Trophoblast cell (in vitro differentiated cells and primary cell): ENCODE measurements around the gene PTGFR. TPM values are rescaled to one million over a fixed set of nuclear protein-coding genes. Genes with fewer than 3 reads are reported as not detected.

Source experiments
- DNase-seq, 2 donors: peaks; one replicate each; pipeline ENCODE4 v3.0.0-alpha.2; 2016
- H2AFZ ChIP-seq: 2 replicates; pipeline ENCODE4 v1.6.1; 2013; ENCODE audit warnings: low read length, moderate library complexity, mild to moderate bottlenecking; ENCODE audit not compliant: insufficient read depth, poor library complexity
- H2AK5ac ChIP-seq: 2 replicates; pipeline ENCODE4 v1.6.1; 2013; ENCODE audit warnings: mild to moderate bottlenecking, low read length
- H2BK120ac ChIP-seq: 2 replicates; pipeline ENCODE4 v1.6.1; 2013; ENCODE audit warnings: low read length, mild to moderate bottlenecking, moderate library complexity; ENCODE audit not compliant: insufficient read depth, poor library complexity
- H2BK12ac ChIP-seq: 2 replicates; pipeline ENCODE4 v1.6.1; 2013; ENCODE audit warnings: mild to moderate bottlenecking, low read length, moderate library complexity
- H2BK5ac ChIP-seq: 2 replicates; pipeline ENCODE4 v1.6.1; 2013; ENCODE audit warnings: low read length, low read depth, moderate library complexity, mild to moderate bottlenecking; ENCODE audit not compliant: poor library complexity
- H3K14ac ChIP-seq: 2 replicates; pipeline ENCODE4 v1.6.1; 2013; ENCODE audit warnings: mild to moderate bottlenecking, low read length
- H3K18ac ChIP-seq: 2 replicates; pipeline ENCODE4 v1.6.1; 2013; ENCODE audit warnings: mild to moderate bottlenecking, low read length
- H3K23ac ChIP-seq: 2 replicates; pipeline ENCODE4 v1.6.1; 2013; ENCODE audit warnings: low read length
- H3K27ac ChIP-seq: 2 replicates; pipeline ENCODE4 v1.5.1; 2013; ENCODE audit warnings: low read depth, mild to moderate bottlenecking, inconsistent platforms, low read length, moderate library complexity
- H3K27me3 ChIP-seq: 2 replicates; pipeline ENCODE4 v1.6.1; 2013; ENCODE audit warnings: inconsistent platforms, mild to moderate bottlenecking, low read length, moderate library complexity; ENCODE audit not compliant: insufficient read depth
- H3K36me3 ChIP-seq, 2 experiments: 1 replicate in 1 of 2; 2 replicates in 1 of 2; pipeline ENCODE4 v1.6.1; 2013; ENCODE audit warnings: low read length in 2 of 2, mild to moderate bottlenecking in 2 of 2, moderate library complexity in 1 of 2; ENCODE audit not compliant: insufficient read depth in 2 of 2, control insufficient read depth in 1 of 2
- H3K4ac ChIP-seq: 2 replicates; pipeline ENCODE4 v1.6.1; 2013; ENCODE audit warnings: low read depth, mild to moderate bottlenecking, low read length, moderate library complexity
- H3K4me1 ChIP-seq, 2 experiments: 1 replicate in 1 of 2; 2 replicates in 1 of 2; pipeline ENCODE4 v1.6.1; 2013; ENCODE audit warnings: low read length in 2 of 2, mild to moderate bottlenecking in 2 of 2, moderate library complexity in 1 of 2; ENCODE audit not compliant: insufficient read depth in 2 of 2, control insufficient read depth in 1 of 2
- H3K4me2 ChIP-seq: 2 replicates; pipeline ENCODE4 v1.6.1; 2013; ENCODE audit warnings: inconsistent platforms, mild to moderate bottlenecking, low read length, moderate library complexity
- H3K4me3 ChIP-seq: 2 replicates; pipeline ENCODE4 v1.5.1; 2013; ENCODE audit warnings: mild to moderate bottlenecking, low read depth, low read length, inconsistent platforms
- H3K79me1 ChIP-seq: one replicate; pipeline ENCODE4 v1.6.1; 2013; ENCODE audit warnings: low read length
- H3K79me2 ChIP-seq: 2 replicates; pipeline ENCODE4 v1.6.1; 2013; ENCODE audit warnings: low read length, mild to moderate bottlenecking; ENCODE audit not compliant: control insufficient read depth, insufficient read depth, poor library complexity
- H3K9ac ChIP-seq: 2 replicates; pipeline ENCODE4 v1.6.1; 2013; ENCODE audit warnings: mild to moderate bottlenecking, low read length
- H3K9me3 ChIP-seq: 2 replicates; pipeline ENCODE4 v1.6.1; 2013; ENCODE audit warnings: low read depth, mild to moderate bottlenecking, control low read depth, inconsistent platforms, low read length; ENCODE audit not compliant: insufficient read depth
- H4K12ac ChIP-seq: 2 replicates; pipeline ENCODE4 v1.6.1; 2013; ENCODE audit warnings: low read depth, mild to moderate bottlenecking, low read length, moderate library complexity
- H4K8ac ChIP-seq: 2 replicates; pipeline ENCODE4 v1.6.1; 2013; ENCODE audit warnings: low read depth, mild to moderate bottlenecking, low read length, moderate library complexity
- H4K91ac ChIP-seq: one replicate; pipeline ENCODE4 v1.6.1; 2013; ENCODE audit warnings: low read depth, mild to moderate bottlenecking, low read length, moderate library complexity
- WGBS: extraction: QIAGEN DNeasy Blood & Tissue Kit; methylation state at CpG from one replicate; pipeline ENCODE4 v1.1.7; 2013; ENCODE audit warnings: missing lambda C conversion rate; ENCODE audit not compliant: insufficient read length, insufficient coverage; ENCODE audit errors: extremely low coverage; 5-methylcytosine and 5-hydroxymethylcytosine counted together
- polyA plus RNA-seq: library from polyadenylated mRNA; stranded (reverse); fragments of 200-250 nt; gene quantifications from 2 replicates; pipeline ENCODE4 v1.2.3, GENCODE V29; 2013

Gene PTGFR
- polyA plus RNA-seq, result 0.03 TPM in 2 replicates

DNA sequence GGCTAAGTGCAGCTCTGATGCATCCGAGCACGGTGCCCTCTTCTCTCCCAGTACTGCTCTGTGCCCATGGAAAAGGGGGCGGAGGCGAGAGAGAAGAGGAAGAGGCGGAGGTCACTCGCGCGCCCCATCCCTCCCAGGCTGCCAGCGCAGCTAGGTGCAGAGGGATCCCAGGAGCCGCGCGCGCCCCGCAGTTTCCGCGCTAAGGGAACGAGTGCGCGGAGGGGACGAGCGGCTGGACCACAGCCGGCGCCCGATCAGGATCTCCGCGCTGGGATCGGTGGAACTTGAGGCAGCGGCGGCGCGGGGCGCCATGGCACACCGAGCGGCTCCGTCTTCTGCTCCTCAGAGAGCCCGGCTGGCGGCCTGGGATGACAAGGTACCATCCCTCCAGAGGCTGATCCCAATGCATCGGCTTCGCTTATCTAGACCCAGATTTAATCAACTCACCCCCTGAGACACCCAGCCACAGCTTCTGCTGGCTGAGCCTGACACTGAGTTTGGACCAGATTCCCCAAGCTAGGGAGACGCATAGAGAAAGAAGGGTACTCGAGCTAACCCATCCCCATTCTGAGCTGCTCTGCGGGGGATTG lies at the start of gene PTGFR:
Gene PTGFR, plus strand, starts transcription at position 114 of the 590 bp plus-strand sequence. CDS start 1,770 bp downstream, outside the sequence.
- Histone ChIP-seq H2AK5ac (no peak within 1 kb of the TSS), H2BK12ac (no peak within 1 kb of the TSS)

GRCh38 chr1:78441921-78442320 lies 48.9 kb upstream of the PTGFR start:
- Histone ChIP-seq H2BK12ac (no peak overlapping the region), H3K18ac (no peak overlapping the region), H2AFZ (no peak overlapping the region), H3K36me3 (no peaks in the 10 kb centered on the region), H3K9me3 (no peaks in the 10 kb centered on the region), H3K79me2 (no peaks in the 10 kb centered on the region), H3K4ac (no peak overlapping the region), H3K23ac (no peak overlapping the region), H3K4me2 (no peak overlapping the region), H3K27ac (no peak overlapping the region), H4K91ac (no peak overlapping the region), H3K14ac (no peak overlapping the region), H3K79me1 (no peaks in the 10 kb centered on the region), H4K8ac (no peak overlapping the region), H3K4me3 (no peak overlapping the region), H2AK5ac (no peak overlapping the region), H2BK120ac (no peak overlapping the region), H4K12ac (no peak overlapping the region), H3K27me3 (no peaks in the 10 kb centered on the region), H3K9ac (no peak overlapping the region), H3K4me1 (peaks cover 0 to under 1% of the 10 kb centered on the region in 2 experiments), H2BK5ac (no peak overlapping the region)
- WGBS, result no CpG with 5 or more reads among the region's 3 CpGs
- DNase-seq, result peak; percentile 1 to 19

More for the DNA sequence above, at the start of gene PTGFR:
- Histone ChIP-seq H3K79me2 (no peaks in the 10 kb centered on the region), H3K27me3 (peaks cover 10% of the 10 kb centered on the region), H2BK5ac (no peak within 1 kb of the TSS), H3K4ac (no peak within 1 kb of the TSS), H2BK120ac (no peak within 1 kb of the TSS), H3K9me3 (no peaks in the 10 kb centered on the region), H3K9ac (no peak within 1 kb of the TSS), H3K36me3 (no peaks in the 10 kb centered on the region), H3K27ac (no peak within 1 kb of the TSS), H3K79me1 (no peaks in the 10 kb centered on the region), H3K4me3 (peak within 1 kb of the TSS; percentile 21), H3K23ac (no peak within 1 kb of the TSS), H3K4me2 (peak within 1 kb of the TSS; percentile 75), H3K18ac (no peak within 1 kb of the TSS), H4K8ac (no peak within 1 kb of the TSS), H2AFZ (no peak within 1 kb of the TSS), H3K4me1 (peaks cover 7 to 10% of the 10 kb centered on the region in 2 experiments), H4K12ac (no peak within 1 kb of the TSS), H3K14ac (no peak within 1 kb of the TSS), H4K91ac (no peak within 1 kb of the TSS)
- no peak for DNase-seq
- whole genome bisulfite sequencing, result no CpG with 5 or more reads among the region's 42 CpGs

- no peaks in the 10 kb centered on the region for H3K79me2 ChIP-seq
- H3K9me3 ChIP-seq, result no peaks in the 10 kb centered on the region
- H3K18ac ChIP-seq, result no peak overlapping the region
Measured at GRCh38 chr1:78447086-78447485, 43.7 kb upstream of the PTGFR start.

GRCh38 chr1:78464449-78464891 lies 26.3 kb upstream of the PTGFR start:
- H3K4me2 ChIP-seq, result no peak overlapping the region
- no peak for DNase-seq
- H2AK5ac ChIP-seq, result no peak overlapping the region
- no peaks in the 10 kb centered on the region for H3K9me3 ChIP-seq
- no peak overlapping the region for H2BK120ac ChIP-seq
- H3K9ac ChIP-seq, result no peak overlapping the region
- H3K27ac ChIP-seq, result no peak overlapping the region
- H3K79me1 ChIP-seq, result no peaks in the 10 kb centered on the region
- no peak overlapping the region for H3K4ac ChIP-seq
- H4K91ac ChIP-seq, result no peak overlapping the region
- no peaks in the 10 kb centered on the region for H3K4me1 ChIP-seq
- no peak overlapping the region for H3K23ac ChIP-seq
- H3K27me3 ChIP-seq, result no peaks in the 10 kb centered on the region
- H2BK5ac ChIP-seq, result no peak overlapping the region
- H3K79me2 ChIP-seq, result no peaks in the 10 kb centered on the region
- no peak overlapping the region for H2AFZ ChIP-seq
- no peak overlapping the region for H4K12ac ChIP-seq
- no peak overlapping the region for H3K4me3 ChIP-seq
- WGBS, result no CpG with 5 or more reads among the region's 1 CpG
- H3K14ac ChIP-seq, result no peak overlapping the region
- H3K36me3 ChIP-seq, result no peaks in the 10 kb centered on the region
- H4K8ac ChIP-seq, result no peak overlapping the region
- no peak overlapping the region for H2BK12ac ChIP-seq
- no peak overlapping the region for H3K18ac ChIP-seq

More at GRCh38 chr1:78447086-78447485, 43.7 kb upstream of the PTGFR start:
- DNase-seq, result no peak
- Histone ChIP-seq H3K4me3 (no peak overlapping the region), H2AK5ac (no peak overlapping the region), H3K36me3 (no peaks in the 10 kb centered on the region), H4K12ac (no peak overlapping the region), H3K4me2 (no peak overlapping the region), H3K4me1 (no peaks in the 10 kb centered on the region), H3K9ac (no peak overlapping the region), H2BK120ac (no peak overlapping the region), H3K27ac (no peak overlapping the region), H3K14ac (no peak overlapping the region), H2BK12ac (no peak overlapping the region), H3K27me3 (no peaks in the 10 kb centered on the region), H2BK5ac (no peak overlapping the region), H3K4ac (no peak overlapping the region), H4K8ac (no peak overlapping the region), H4K91ac (no peak overlapping the region), H3K79me1 (no peaks in the 10 kb centered on the region), H2AFZ (no peak overlapping the region), H3K23ac (no peak overlapping the region)
